K562 (cell line): Measurements from ENCODE around the gene LRRC25. TPM values are rescaled to one million over a fixed set of nuclear protein-coding genes. Genes with fewer than 3 reads are reported as not detected.

Experiments
- CHD7 ChIP-seq: fragments of 200-600 bp; sonication (generic); IDR thresholded peaks from one replicate; pipeline ENCODE4 v1.6.1; 2012; ENCODE audit warnings: mild to moderate bottlenecking, low read depth, low read length, inconsistent platforms
- TCF7 ChIP-seq: sonication (generic); IDR thresholded peaks from 2 replicates; pipeline ENCODE4 v1.6.1; 2016; ENCODE audit warnings: antibody characterized with exemption, borderline replicate concordance
- ZBTB40 ChIP-seq, 2 experiments: fragments of 450-650 bp in 1 of 2; sonication (generic) in 1 of 2; formaldehyde crosslinking in 1 of 2; IDR thresholded peaks; 2 replicates each; pipeline versions ENCODE4 v1.7.1 to v1.9.0; 2016 to 2022; ENCODE audit warnings: inconsistent platforms in 1 of 2, mild to moderate bottlenecking in 1 of 2, missing genetic modification reagents in 1 of 2
- ZNF282 ChIP-seq: sonication (generic); formaldehyde crosslinking; IDR thresholded peaks from 2 replicates; pipeline ENCODE4 v1.8.1; 2023; ENCODE audit warnings: missing genetic modification reagents
- ZNF584 ChIP-seq: fragments of 200-800 bp; sonication (Bioruptor generic); IDR thresholded peaks from 2 replicates; pipeline ENCODE4 v1.6.1; 2016; ENCODE audit warnings: low read depth, mild to moderate bottlenecking, missing genetic modification characterization, missing compliant biosample characterization
- polyA plus RNA-seq, 8 experiments: library from polyadenylated mRNA; depleted of rRNA in 4 of 8; stranded (reverse) in 5 of 8; unstranded in 3 of 8; fragments of >200 nt; fragmentation: Nextera tagmentation in 2 of 8; fragmentation: Illumina TruSeq in 1 of 8; extraction: Ambion mirVana in 2 of 8; extraction: Trizol in 1 of 8; gene quantifications; 2 replicates each; pipeline versions ENCODE4 v1.2.1 to v1.2.3, GENCODE V29; 2011 to 2014; ENCODE audit warnings: inconsistent platforms in 1 of 8, missing spikeins in 1 of 8
- total RNA-seq, 7 experiments: library from RNA; depleted of rRNA in 6 of 7; stranded (reverse); fragments of >200 nt in 6 of 7; fragmentation: Illumina TruSeq in 2 of 7; extraction: Trizol in 2 of 7; gene quantifications; 2 replicates each; pipeline versions ENCODE4 v1.2.1 to v1.2.3, GENCODE V29; 2011 to 2021; ENCODE audit warnings: low replicate concordance in 1 of 7

Gene LRRC25
- total and polyA plus RNA-seq, 9 of the 15 experiments (the other 6 are each of a cell fraction or from before 2014, with no cell fraction given), result 0.07 to 0.36 (median 0.10) TPM; not detected in 3

- TF ChIP-seq CHD7 (no peak), ZNF282 (no peak), TCF7 (no peak; the same call in 1 of the 2 replicates), ZNF584 (CRISPR knock-in tag) (no peak), ZBTB40 (IDR thresholded peaks at IDR 0.05) (no peak), ZBTB40 (CRISPR knock-in tag; IDR thresholded peaks at IDR 0.05) (no peak)
Observed at GRCh38 chr19:18437491-18438330, 40.3 kb upstream of the LRRC25 start, which contains the start of gene ISYNA1 (continued).
